Activated CD4-positive, alpha-beta T cell treated with anti-CD3 and anti-CD28 coated beads, Interleukin-2, amount 50 U/mL, for 4 hours (primary cell): ENCODE measurements around the gene ARL11.

Source experiments
- DNase-seq, 2 experiments: peaks; one replicate each; pipeline ENCODE4 v3.0.0-alpha.2; 2020

ARL11 gene

DNA sequence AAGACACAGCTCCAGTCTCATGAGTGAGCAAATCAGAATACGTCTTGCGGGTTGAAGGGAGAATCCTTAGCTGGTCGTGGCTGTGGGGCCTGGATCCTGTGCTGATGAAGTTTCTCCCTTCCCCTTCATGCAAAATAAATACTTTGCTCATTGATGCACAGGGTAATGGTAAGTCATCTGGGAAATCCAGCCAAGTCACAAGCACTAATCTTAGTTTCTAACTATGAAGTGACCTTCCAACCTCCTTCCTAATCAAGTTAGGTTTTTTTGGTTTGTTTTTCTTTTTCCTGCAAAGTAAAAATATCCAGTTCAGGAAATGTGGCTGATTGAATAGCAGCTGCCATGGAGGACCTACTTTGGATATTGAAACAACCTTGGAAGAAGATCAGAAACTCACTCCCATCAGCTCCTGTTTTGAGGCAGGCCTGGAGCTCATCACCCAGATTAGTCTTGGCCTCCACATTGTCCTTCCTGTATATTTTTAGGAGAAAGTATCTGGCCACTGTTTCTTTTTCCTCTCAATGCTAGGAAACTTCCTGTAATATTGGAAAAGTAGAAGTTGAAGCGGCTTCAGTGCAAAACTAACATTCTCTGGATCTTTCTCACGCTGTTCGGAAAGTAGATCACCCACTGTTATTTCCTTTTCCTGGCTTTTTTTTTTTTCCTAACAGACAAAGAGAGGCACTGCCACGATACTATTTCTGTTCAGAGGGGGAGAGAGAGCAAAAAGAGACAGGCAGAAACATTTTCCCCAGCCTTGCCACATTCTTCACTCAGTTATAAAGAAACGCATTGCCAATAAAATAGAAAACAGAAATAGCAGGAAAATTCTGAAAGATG lies 12.3 kb upstream of the ARL11 start:
- DNase-seq: no peak

- DNase-seq: no peak
Observed at GRCh38 chr13:49616676-49617065, 11.6 kb upstream of the ARL11 start.

DNA sequence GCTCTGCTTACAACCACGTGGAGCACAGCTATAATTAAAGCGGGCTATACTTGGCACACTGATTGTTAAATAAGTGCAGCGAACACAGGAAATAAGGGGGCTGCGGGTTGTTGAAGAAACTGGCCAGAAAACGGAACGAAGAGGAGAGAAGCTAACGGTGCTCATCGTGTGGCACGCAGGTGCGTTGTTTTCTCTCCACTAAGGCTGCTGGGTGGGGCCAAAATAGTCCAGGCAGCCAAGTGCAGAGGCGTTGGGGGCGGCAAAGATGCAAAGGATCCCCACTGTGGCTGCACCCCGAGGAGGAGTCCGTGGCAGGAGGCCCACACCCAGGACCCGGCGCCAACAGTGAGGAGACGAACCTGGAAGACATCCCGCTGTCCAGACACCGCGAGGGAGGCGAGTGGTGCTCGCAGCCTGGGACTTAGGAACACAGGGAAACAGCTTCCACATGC lies 8.1 kb upstream of the ARL11 start:
- no peak for DNase-seq

DNA sequence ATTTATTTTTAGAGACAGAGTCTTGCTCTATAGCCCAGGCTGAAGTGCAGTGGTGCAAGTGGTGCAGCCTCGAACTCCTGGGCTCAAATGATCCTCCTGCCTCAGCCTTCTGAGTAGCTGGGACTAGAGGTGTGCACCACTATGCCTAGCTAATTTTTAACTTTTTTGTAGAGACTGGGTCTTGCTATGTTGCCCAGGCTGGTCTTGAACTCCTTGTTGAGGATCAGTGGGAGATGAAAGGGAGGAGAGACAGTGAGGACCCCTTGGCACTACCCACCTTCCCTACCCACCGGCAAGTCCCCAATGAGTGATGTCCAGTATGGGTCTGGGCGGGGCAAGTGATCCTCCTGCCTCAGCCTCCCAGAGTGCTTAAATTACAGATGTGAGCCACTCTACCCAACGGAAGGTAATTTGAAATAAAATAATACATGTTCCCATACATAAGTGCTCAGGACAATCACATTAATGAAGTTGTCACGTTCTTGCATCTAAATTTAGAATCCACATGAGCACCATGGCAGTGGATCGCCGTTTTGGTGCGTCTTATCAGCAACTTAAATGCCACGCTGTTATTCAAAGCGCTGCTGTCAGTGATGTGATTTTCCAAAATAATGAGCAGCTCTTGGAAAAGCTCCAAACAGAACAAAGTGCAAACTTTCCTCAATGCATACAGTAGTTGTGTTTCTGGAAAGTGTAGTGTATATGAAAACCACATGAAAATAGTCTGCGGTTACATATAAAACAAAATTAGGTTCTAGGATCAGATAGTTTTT lies 5.9 kb upstream of the ARL11 start:
- no peak for DNase-seq

GRCh38 chr13:49624229-49624628 lies 4.1 kb upstream of the ARL11 start:
- DNase-seq: no peak

GRCh38 chr13:49625392-49626079 lies 2.8 kb upstream of the ARL11 start:
- DNase-seq: no peak

DNA sequence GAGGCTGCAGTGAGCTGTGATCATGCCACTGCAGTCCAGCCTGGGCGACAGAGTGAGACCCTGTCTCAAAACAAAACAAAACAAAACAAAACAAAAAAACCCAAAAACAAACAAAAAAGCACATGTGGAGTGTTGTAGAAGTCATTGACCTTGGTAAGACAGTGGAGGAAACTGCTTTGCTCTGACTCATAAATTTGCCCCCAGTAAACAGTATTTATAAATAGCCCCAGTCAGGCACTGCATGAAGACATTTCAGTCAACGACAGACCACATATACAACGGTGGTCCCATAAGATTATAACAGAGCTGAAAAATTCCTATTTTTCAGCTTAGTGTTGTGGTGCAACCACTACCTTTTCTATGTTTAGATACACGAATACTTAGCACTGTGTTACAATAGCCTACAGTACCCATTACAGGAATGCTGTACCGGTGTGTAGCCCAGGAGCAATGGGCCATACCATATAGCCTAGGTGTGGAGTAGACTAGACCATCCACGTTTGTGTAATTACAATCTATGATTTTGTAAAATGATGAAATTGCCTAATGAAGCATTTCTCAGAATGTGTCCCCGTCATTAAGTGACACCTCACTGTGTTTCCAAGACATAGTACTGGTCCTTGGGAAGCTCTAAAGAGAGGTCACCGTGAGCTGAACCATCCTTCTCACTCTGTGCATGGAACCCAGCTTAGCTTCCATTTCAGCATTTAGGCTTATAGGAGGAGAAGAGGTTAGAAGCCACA lies 1.1 kb downstream of the ARL11 start:
- no peak for DNase-seq

DNA sequence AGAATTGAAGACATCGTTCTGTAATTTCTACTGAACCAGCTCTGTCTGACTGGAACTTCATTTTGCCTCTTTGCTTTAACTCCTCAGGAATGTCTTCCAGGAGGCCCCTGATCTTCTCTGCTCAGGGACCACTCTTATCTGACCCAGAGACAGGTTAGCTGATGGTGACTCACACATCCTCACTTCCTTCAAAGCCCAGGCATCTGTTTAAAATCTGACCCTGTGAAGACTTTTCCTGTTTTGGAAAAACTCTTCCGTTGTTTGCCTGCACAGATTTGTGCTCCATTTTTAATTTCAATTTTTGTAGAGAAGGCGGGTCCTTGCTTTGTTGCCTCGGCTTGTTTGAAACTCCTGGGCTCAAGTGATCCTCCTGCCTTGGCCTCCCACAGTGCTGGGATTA lies 1.6 kb downstream of the ARL11 start:
- no peak for DNase-seq

DNA sequence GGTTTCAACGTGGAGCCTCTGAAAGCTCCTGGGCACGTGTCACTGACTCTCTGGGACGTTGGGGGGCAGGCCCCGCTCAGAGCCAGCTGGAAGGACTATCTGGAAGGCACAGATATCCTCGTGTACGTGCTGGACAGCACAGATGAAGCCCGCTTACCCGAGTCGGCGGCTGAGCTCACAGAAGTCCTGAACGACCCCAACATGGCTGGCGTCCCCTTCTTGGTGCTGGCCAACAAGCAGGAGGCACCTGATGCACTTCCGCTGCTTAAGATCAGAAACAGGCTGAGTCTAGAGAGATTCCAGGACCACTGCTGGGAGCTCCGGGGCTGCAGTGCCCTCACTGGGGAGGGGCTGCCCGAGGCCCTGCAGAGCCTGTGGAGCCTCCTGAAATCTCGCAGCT lies 2.3 kb downstream of the ARL11 start:
- no peak for DNase-seq

DNA sequence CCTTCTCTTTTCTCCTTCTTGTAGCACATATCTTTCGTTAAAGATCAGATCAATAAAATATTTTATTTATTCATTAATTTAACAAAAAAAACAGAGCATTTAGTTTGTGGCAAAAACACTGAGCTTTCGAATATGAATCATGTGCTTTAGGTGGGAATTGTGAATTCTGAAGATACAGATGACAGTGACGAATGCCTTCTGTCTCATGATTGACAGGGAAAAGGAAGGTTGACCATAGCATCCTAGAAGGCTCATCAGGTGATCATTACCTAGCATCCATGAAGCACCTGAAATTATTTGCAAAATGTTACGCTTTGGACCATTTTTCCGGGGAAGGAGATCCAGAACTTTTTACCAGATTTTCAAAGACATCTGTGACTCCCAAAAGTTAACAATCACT lies 3.8 kb downstream of the ARL11 start:
- no peak for DNase-seq

DNA sequence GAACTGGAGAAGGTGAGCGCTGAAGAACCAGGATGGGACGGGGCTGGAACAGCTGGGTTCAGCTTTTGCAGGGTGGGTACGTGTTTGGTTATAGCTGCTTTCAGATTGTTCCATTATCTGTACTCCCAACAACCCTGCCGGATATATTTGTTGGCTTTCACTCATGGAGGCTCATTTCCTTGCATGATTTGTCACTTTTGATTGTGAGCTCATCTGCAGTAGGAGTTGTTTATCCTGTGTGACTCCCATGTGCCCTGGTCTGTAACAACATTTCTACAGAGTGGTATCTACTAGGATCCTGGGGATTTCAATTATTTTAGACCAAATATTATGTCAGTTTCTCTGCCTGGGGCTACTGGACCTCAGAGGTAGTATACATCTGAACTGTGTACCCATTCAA lies 5.4 kb downstream of the ARL11 start:
- no peak for DNase-seq

DNA sequence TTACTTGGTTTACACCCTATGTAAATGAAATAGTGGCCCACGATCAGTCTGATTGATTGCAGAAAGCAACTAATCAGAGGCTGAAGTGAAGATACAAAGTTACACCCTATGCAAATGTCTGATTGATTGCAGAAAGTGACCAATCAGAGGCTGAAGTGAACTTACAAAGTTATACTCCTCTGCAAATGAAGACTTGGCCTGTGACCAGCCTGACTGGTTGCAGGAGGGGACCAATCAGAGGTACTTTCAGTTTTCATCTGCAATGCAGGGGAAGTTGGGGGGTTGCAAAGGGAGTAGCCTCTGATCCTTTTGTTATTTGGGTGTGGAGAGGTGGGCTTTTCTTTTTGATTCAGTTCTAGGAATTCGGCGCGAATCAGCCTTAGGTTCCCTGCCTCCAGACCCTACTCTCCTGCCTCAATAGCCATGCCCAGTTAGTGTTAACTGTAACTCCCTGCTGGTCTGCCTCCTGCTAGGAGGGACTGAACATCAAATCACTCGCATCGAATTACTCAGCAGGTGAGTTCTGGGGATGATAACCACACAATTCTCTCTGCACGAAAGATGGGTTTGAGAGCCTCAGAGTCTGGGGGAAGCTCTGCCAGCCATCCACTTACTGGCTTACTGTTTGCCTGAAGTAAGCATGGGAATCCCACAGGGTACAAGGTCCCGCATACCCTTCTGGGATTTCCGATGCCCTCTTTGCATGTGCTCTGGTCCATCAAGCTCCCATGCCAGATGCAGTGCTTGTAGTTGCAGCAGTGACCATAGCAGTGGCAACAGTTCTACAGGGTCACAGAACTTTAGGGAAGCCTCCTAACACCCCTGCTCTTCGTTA lies 7.5 kb downstream of the ARL11 start:
- no peak for DNase-seq

- DNase-seq: no peak
Observed at GRCh38 chr13:49636705-49637104, 8.4 kb downstream of the ARL11 start.

GRCh38 chr13:49638030-49638743 lies 9.9 kb downstream of the ARL11 start:
- no peak for DNase-seq

DNA sequence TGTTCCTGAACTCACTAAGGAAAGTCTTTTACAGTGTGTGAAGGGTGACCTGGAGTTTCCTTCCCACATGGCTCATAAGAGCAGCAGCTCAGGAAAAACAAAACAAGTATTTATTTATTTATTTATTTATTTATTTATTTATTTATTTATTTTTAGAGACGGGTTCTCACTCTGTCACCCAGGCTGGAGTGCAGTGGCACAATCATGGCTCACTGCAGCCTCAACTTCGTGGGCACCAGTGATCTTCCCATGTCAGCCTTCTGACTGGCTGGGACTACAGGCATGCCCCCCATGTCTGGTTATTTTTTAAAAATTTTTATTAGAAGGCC lies 10.4 kb downstream of the ARL11 start:
- DNase-seq: no peak

GRCh38 chr13:49641801-49642291 lies 13.5 kb downstream of the ARL11 start:
- DNase-seq: no peak

DNA sequence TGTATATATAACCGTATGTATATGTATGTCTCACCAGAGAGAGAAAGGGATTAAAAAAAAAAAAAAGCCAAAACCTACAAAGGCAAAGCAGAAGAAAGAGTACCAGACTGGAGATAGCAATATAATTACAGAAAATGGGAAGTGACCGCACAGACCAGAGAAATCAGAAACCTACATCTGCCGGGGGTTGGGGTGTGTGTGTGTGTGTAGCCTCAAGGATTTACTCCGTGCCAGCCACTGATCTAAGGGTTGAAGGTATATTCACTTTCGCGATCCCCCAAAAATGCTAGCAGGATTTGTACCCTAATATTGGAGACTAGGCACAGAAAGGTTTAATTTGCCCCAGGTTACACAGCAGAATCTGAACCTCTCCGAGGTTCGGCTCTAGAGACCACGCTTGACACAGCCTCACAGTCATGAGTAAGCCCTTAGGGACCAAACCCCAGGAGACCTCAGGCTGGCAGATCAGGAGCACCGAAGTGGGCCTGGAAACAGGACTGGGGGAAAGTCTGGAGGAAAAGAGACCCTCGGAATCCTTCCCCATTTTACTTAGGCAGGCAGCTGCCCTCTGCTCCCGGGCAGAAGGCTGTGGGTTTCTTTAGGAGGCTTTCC lies 14.8 kb downstream of the ARL11 start:
- no peak for DNase-seq

- DNase-seq: no peak
Observed at GRCh38 chr13:49645451-49645850, 17.1 kb downstream of the ARL11 start.

DNA sequence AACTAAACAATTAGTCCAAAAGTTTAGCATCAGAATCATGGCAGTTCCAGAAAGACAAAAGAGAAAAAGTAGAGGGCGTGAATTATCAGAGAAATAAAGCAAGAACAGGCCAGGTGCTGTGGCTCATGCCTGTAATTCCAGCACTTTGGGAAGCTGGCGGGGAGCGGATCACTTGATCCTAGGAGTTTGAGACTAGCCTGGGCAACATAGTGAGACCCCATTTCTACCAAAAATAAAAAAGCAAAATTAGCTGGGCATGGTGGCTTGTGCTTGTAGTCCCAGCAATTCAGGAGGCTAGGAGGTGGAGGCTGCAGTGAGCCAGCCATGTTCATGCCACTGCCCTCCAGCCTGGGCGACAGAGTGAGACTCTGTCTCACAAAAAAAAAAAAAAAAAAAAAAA lies 18.4 kb downstream of the ARL11 start:
- DNase-seq: no peak

GRCh38 chr13:49649244-49649962 lies 21.1 kb downstream of the ARL11 start:
- no peak for DNase-seq
